ENCODE data around the gene BCAS4.

The BCAS4 gene

GRCh38 chr20:50794846-50795634 is at the start of gene BCAS4:
Gene BCAS4 (plus strand): TSS chr20:50795061. CDS start chr20:50795084, 23 bp downstream.
- TF ChIP-seq GATA2 (IDR thresholded peaks at IDR 0.05; ENCODE audit: low read depth, low read length) (no peak), GATA3 (IDR thresholded peaks at IDR 0.05; ENCODE audit: low read depth, low read length) (no peak)

GRCh38 chr20:50745634-50746137 is 49.2 kb upstream of the BCAS4 start:
- TF ChIP-seq GATA3 (IDR thresholded peaks at IDR 0.05; ENCODE audit: low read depth, low read length) (no peak), GATA2 (IDR thresholded peaks at IDR 0.05; ENCODE audit: low read depth, low read length) (no peak)

- TF ChIP-seq GATA2 (IDR thresholded peaks at IDR 0.05; ENCODE audit: low read depth, low read length) (no peak), GATA3 (IDR thresholded peaks at IDR 0.05; ENCODE audit: low read depth, low read length) (no peak)
Observed at GRCh38 chr20:50746138-50746940, 48.5 kb upstream of the BCAS4 start.

- TF ChIP-seq GATA2 (IDR thresholded peaks at IDR 0.05; ENCODE audit: low read depth, low read length) (no peak), GATA3 (IDR thresholded peaks at IDR 0.05; ENCODE audit: low read depth, low read length) (no peak)
Observed at GRCh38 chr20:50747275-50747674, 47.6 kb upstream of the BCAS4 start.

GRCh38 chr20:50750145-50750671 is 44.7 kb upstream of the BCAS4 start:
- TF ChIP-seq GATA3 (IDR thresholded peaks at IDR 0.05; ENCODE audit: low read depth, low read length) (no peak), GATA2 (IDR thresholded peaks at IDR 0.05; ENCODE audit: low read depth, low read length) (no peak)

GRCh38 chr20:50753152-50753551 is 41.7 kb upstream of the BCAS4 start:
- TF ChIP-seq GATA3 (IDR thresholded peaks at IDR 0.05; ENCODE audit: low read depth, low read length): no peak
- TF ChIP-seq GATA2 (IDR thresholded peaks at IDR 0.05; ENCODE audit: low read depth, low read length): no peak

GRCh38 chr20:50754420-50754819 is 40.4 kb upstream of the BCAS4 start:
- TF ChIP-seq GATA3 (IDR thresholded peaks at IDR 0.05; ENCODE audit: low read depth, low read length) (no peak), GATA2 (IDR thresholded peaks at IDR 0.05; ENCODE audit: low read depth, low read length) (no peak)

- TF ChIP-seq GATA2 (IDR thresholded peaks at IDR 0.05; ENCODE audit: low read depth, low read length) (no peak), GATA3 (IDR thresholded peaks at IDR 0.05; ENCODE audit: low read depth, low read length) (no peak)
Observed at GRCh38 chr20:50756447-50756846, 38.4 kb upstream of the BCAS4 start.

- TF ChIP-seq GATA3 (IDR thresholded peaks at IDR 0.05; ENCODE audit: low read depth, low read length) (no peak), GATA2 (IDR thresholded peaks at IDR 0.05; ENCODE audit: low read depth, low read length) (no peak)
Observed at GRCh38 chr20:50758469-50758868, 36.4 kb upstream of the BCAS4 start.

- TF ChIP-seq GATA2 (IDR thresholded peaks at IDR 0.05; ENCODE audit: low read depth, low read length): no peak
- no peak for TF ChIP-seq GATA3 (IDR thresholded peaks at IDR 0.05; ENCODE audit: low read depth, low read length)
Observed at GRCh38 chr20:50758992-50759391, 35.9 kb upstream of the BCAS4 start.

GRCh38 chr20:50759678-50760077 is 35.2 kb upstream of the BCAS4 start:
- no peak for TF ChIP-seq GATA3 (IDR thresholded peaks at IDR 0.05; ENCODE audit: low read depth, low read length)
- no peak for TF ChIP-seq GATA2 (IDR thresholded peaks at IDR 0.05; ENCODE audit: low read depth, low read length)

GRCh38 chr20:50762045-50762422 is 32.8 kb upstream of the BCAS4 start:
- TF ChIP-seq GATA3 (IDR thresholded peaks at IDR 0.05; ENCODE audit: low read depth, low read length) (no peak), GATA2 (IDR thresholded peaks at IDR 0.05; ENCODE audit: low read depth, low read length) (no peak)

- no peak for TF ChIP-seq GATA3 (IDR thresholded peaks at IDR 0.05; ENCODE audit: low read depth, low read length)
- TF ChIP-seq GATA2 (IDR thresholded peaks at IDR 0.05; ENCODE audit: low read depth, low read length): no peak
Observed at GRCh38 chr20:50762435-50763220, 32.2 kb upstream of the BCAS4 start.

- no peak for TF ChIP-seq GATA2 (IDR thresholded peaks at IDR 0.05; ENCODE audit: low read depth, low read length)
- no peak for TF ChIP-seq GATA3 (IDR thresholded peaks at IDR 0.05; ENCODE audit: low read depth, low read length)
Observed at GRCh38 chr20:50765674-50766073, 29.2 kb upstream of the BCAS4 start.
